ENCODE data around the gene LMBRD2. TPM values are rescaled to one million over a fixed set of nuclear protein-coding genes. Genes with fewer than 3 reads are reported as not detected.

The LMBRD2 gene
- total RNA-seq, 1 experiment from 2014 or later = 5.6 TPM

GRCh38 chr5:36151434-36152323, at the start of gene LMBRD2, which contains the start of gene SKP2 (continued):
- TF ChIP-seq ZNF512 (CRISPR knock-in tag; IDR thresholded peaks at IDR 0.05; ENCODE audit: borderline replicate concordance) (no peak), OVOL2 (CRISPR knock-in tag; IDR thresholded peaks at IDR 0.05; ENCODE audit: borderline replicate concordance) (no peak), CREM (CRISPR knock-in tag; IDR thresholded peaks at IDR 0.05) (peak; percentile 53; the same call in 1 of the 2 replicates), JUN (CRISPR knock-in tag; IDR thresholded peaks at IDR 0.05) (no peak), E2F4 (CRISPR knock-in tag; IDR thresholded peaks at IDR 0.05; ENCODE audit: borderline replicate concordance, low read depth) (no peak), ELF4 (CRISPR knock-in tag; IDR thresholded peaks at IDR 0.05; ENCODE audit: low read depth) (no peak), USF2 (CRISPR knock-in tag; IDR thresholded peaks at IDR 0.05) (peak; percentile 67), CDX4 (CRISPR knock-in tag; IDR thresholded peaks at IDR 0.05; ENCODE audit: borderline replicate concordance) (no peak), NFATC4 (CRISPR knock-in tag; IDR thresholded peaks at IDR 0.05) (no peak), ARID4B (CRISPR knock-in tag; IDR thresholded peaks at IDR 0.05; ENCODE audit: borderline replicate concordance) (peak; percentile 75; the same call in 1 of the 2 replicates), ZNF263 (CRISPR knock-in tag; IDR thresholded peaks at IDR 0.05; ENCODE audit: low read depth) (no peak)

- Mint-ChIP-seq H3K27ac (no peak overlapping the region), H3K4me3 (no peak overlapping the region), H3K9me3 (no peaks in the 10 kb centered on the region), H3K4me1 (no peaks in the 10 kb centered on the region), H3K27me3 (ENCODE audit: low read depth) (no peaks in the 10 kb centered on the region), H3K36me3 (peaks cover 4% of the 10 kb centered on the region)
- ChIA-PET POLR2A (no interaction called here), CTCF (no interaction called here)
- TF ChIP-seq E2F1 (CRISPR knock-in tag; IDR thresholded peaks at IDR 0.05) (no peak), ZNF532 (CRISPR knock-in tag; IDR thresholded peaks at IDR 0.05; ENCODE audit: borderline replicate concordance) (no peak), ZNF396 (CRISPR knock-in tag; IDR thresholded peaks at IDR 0.05; ENCODE audit: borderline replicate concordance) (no peak)
- DNase-seq (ENCODE audit: low spot score) (no peak), ATAC-seq (no peak)
These were observed 48.8 kb upstream of the LMBRD2 start for GRCh38 chr5:36200513-36200912.

All from WTC11 (cell line).